ENCODE measurements around the gene AGA.

Gene AGA

GRCh38 chr4:177446586-177446985 is 4.3 kb upstream of the AGA start:
- DNase-seq, result no peak

- DNase-seq, result no peak
Measured at GRCh38 chr4:177444911-177445736, 2.9 kb upstream of the AGA start.

- DNase-seq, result no peak
Measured at GRCh38 chr4:177441061-177441802, 1.0 kb downstream of the AGA start.

- DNase-seq, result no peak
Measured at GRCh38 chr4:177436456-177436855, 5.8 kb downstream of the AGA start.

GRCh38 chr4:177434667-177435066 is 7.6 kb downstream of the AGA start:
- no peak for DNase-seq

GRCh38 chr4:177427192-177427591 is 15.0 kb downstream of the AGA start:
- no peak for DNase-seq

GRCh38 chr4:177419434-177419833 is 22.8 kb downstream of the AGA start:
- DNase-seq, result no peak

GRCh38 chr4:177413656-177414055 is 28.6 kb downstream of the AGA start:
- no peak for DNase-seq

- DNase-seq, result no peak
Measured at GRCh38 chr4:177413076-177413475, 29.2 kb downstream of the AGA start.

- DNase-seq, result no peak
Measured at GRCh38 chr4:177411996-177412395, 30.2 kb downstream of the AGA start.

- DNase-seq, result no peak
Measured at GRCh38 chr4:177410566-177410965, 31.7 kb downstream of the AGA start.

GRCh38 chr4:177408023-177408422 is 34.2 kb downstream of the AGA start:
- DNase-seq, result no peak

- DNase-seq, result no peak
Measured at GRCh38 chr4:177405508-177405907, 36.7 kb downstream of the AGA start.

GRCh38 chr4:177404986-177405385 is 37.3 kb downstream of the AGA start:
- DNase-seq, result no peak

GRCh38 chr4:177404342-177404741 is 37.9 kb downstream of the AGA start:
- DNase-seq, result no peak

GRCh38 chr4:177403746-177404145 is 38.5 kb downstream of the AGA start:
- DNase-seq, result no peak

- no peak for DNase-seq
Measured at GRCh38 chr4:177401658-177402273, 40.5 kb downstream of the AGA start.

GRCh38 chr4:177400030-177400429 is 42.2 kb downstream of the AGA start:
- DNase-seq, result no peak

- DNase-seq, result no peak
Measured at GRCh38 chr4:177396352-177396751, 45.9 kb downstream of the AGA start.

GRCh38 chr4:177393236-177393635 is 49.0 kb downstream of the AGA start:
- no peak for DNase-seq

GRCh38 chr4:177391953-177392352 is 50.3 kb downstream of the AGA start:
- no peak for DNase-seq

- DNase-seq, result no peak
Measured at GRCh38 chr4:177391287-177391686, 51.0 kb downstream of the AGA start.

- DNase-seq, result no peak
Measured at GRCh38 chr4:177386278-177386815, 55.9 kb downstream of the AGA start.
